ENCODE results near the gene ASCC2. TPM values are rescaled to one million over a fixed set of nuclear protein-coding genes. Genes with fewer than 3 reads are reported as not detected.
"Not testable (repeated sequence)": the region's sequence is repeated elsewhere in the genome, so short reads cannot be mapped to it uniquely, and the experiment has no call there.

Gene ASCC2
- total RNA-seq, 2 experiments from 2014 or later: 84.4 to 90.2 TPM

GRCh38 chr22:29765905-29766631, 72.0 kb downstream of the ASCC2 start:
- Mint-ChIP-seq H3K27me3 (no peaks in the 10 kb centered on the region), H3K27ac (peak overlapping the region; percentile 88), H3K36me3 (peaks cover 23% of the 10 kb centered on the region), H3K4me3 (peak overlapping the region; percentile 94), H3K9me3 (ENCODE audit: low read depth) (no peaks in the 10 kb centered on the region), H3K4me1 (peaks cover 29% of the 10 kb centered on the region)
- DNase-seq (peak; percentile 55), ATAC-seq (peak; percentile 9)
- CTCF ChIA-PET: interaction anchor here (1.1 kb wide), 1 partner anchor 140 kb away, joined by 3 read pairs; no protein-coding TSS in a partner anchor

DNA sequence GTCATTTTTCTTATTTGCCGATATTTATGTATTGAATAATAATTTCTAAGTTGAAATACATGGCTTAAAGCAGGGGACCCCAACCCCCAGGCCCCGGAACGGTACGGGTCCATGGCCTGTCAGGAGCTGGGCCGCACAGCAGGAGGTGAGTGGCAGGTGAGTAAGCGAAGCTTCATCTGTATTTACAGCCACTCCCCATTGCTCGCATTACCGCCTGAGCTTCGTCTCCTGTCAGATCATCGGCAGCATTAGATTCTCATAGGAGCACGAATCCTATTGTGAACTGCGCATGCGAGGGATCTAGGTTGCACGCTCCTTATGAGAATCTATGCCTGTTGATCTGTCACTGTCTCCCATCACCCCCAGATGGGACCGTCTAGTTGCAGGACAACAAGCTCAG, 75.8 kb downstream of the ASCC2 start:
- Mint-ChIP-seq H3K9me3 (ENCODE audit: low read depth) (no peaks in the 10 kb centered on the region), H3K27me3 (no peaks in the 10 kb centered on the region), H3K4me1 (peaks cover 16% of the 10 kb centered on the region), H3K27ac (no peak overlapping the region), H3K4me3 (no peak overlapping the region), H3K36me3 (no peaks in the 10 kb centered on the region)
- CTCF ChIA-PET: no interaction called here
- ATAC-seq (no peak), DNase-seq (no peak)

DNA sequence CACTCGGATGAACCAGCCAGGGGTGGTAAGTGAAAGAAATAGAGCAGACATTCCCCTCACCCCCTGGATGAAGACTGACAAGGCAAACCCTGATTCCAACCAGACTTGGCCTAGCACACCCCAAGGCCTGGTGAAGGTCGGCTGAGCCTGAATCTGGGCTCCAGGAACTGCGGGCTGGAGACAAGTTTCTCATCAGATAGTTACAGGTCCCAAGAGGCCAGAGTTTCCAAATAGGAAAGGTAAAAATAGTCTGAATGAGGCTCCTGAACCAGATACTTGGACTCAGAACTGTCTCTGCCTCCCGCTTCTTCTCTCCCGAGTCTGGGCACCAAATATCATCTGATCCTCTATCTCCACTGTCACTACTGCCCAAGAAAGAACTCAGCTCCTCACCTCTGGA, 79.1 kb downstream of the ASCC2 start:
- no peak for ATAC-seq
- no peaks in the 10 kb centered on the region for H3K9me3 Mint-ChIP-seq (ENCODE audit: low read depth)
- H3K27me3 Mint-ChIP-seq: no peaks in the 10 kb centered on the region
- no peak overlapping the region for H3K27ac Mint-ChIP-seq
- CTCF ChIA-PET: no interaction called here
- H3K36me3 Mint-ChIP-seq: no peaks in the 10 kb centered on the region
- no peak overlapping the region for H3K4me3 Mint-ChIP-seq
- no peaks in the 10 kb centered on the region for H3K4me1 Mint-ChIP-seq
- DNase-seq: no peak

DNA sequence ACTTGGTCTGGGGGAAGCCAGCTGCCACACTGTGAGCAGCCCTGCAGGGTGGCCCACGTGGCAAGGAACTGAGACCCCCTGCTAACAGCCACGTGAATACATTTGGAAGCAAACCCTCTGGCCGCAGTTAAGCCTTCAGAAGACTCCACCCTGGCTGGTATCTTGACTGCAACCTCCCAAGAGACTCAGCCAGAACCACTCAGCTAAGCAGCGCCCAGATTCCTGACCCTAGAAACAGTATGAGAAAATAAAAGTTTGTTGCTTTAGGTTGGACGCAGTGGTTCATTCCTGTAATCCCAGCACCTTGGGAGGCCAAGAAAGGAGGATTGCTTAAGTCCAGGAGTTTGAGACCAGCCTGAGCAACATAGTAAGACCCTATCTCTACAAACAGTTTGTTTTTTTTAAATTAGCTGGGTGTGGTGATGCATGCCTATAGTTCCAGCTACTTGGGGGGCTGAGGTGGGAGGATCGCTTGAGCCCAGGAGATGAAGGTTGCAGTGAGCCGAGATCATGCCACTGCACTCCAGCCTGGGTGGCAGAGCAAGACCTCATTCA, 79.9 kb downstream of the ASCC2 start:
- Mint-ChIP-seq H3K27me3 (no peaks in the 10 kb centered on the region), H3K9me3 (ENCODE audit: low read depth) (no peaks in the 10 kb centered on the region), H3K4me1 (no peaks in the 10 kb centered on the region), H3K36me3 (no peaks in the 10 kb centered on the region), H3K27ac (no peak overlapping the region), H3K4me3 (no peak overlapping the region)
- ATAC-seq: no peak
- DNase-seq: no peak
- CTCF ChIA-PET: no interaction called here

DNA sequence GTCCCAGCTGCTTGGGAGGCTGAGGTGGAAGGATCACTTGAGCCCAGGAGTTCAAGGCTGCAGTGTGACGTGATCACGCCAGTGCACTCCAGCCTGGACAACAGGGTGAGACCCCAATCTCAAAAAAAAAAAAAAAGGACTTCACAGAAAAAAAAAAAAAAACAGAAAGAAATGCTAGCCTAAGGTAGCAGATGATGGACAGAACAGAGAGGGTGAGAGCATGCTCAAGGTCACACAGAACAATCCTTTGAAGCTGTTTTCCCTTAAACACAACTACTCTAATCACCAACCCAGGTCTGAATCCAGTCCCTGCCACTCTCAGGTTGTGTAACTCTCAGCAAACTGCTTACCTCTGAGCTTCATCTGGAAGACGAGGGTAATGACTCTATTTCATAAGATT, 81.0 kb downstream of the ASCC2 start:
- no peaks in the 10 kb centered on the region for H3K4me1 Mint-ChIP-seq
- no peaks in the 10 kb centered on the region for H3K27me3 Mint-ChIP-seq
- CTCF ChIA-PET: no interaction called here
- DNase-seq (no peak), ATAC-seq (no peak)
- H3K4me3 Mint-ChIP-seq: no peak overlapping the region
- H3K27ac Mint-ChIP-seq: no peak overlapping the region
- no peaks in the 10 kb centered on the region for H3K9me3 Mint-ChIP-seq (ENCODE audit: low read depth)
- no peaks in the 10 kb centered on the region for H3K36me3 Mint-ChIP-seq

DNA sequence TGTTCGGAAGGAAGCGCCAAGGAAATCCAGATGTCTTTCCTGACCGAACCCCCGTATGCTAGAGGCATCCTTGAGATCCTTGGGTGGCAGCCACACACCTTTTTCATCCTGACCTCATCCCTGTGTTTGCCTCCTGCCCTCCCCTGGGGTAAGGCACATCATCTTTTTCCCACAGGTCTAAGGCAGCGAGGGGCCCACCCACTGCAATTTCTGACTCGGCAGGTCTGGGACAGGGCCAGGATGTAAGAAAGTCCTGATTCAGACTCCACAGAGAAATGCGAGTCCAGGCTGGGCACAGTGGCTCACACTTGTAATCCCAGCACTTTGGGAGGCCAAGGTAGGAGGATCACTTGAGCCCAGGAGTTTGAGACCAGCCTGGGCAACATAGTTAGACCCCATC, 81.7 kb downstream of the ASCC2 start:
- CTCF ChIA-PET: no interaction called here
- H3K4me1 Mint-ChIP-seq: peaks cover 1% of the 10 kb centered on the region

GRCh38 chr22:29755889-29756288, 82.2 kb downstream of the ASCC2 start:
- peaks cover 2% of the 10 kb centered on the region for H3K36me3 Mint-ChIP-seq

More for the DNA sequence above, 81.7 kb downstream of the ASCC2 start:
- no peaks in the 10 kb centered on the region for H3K27me3 Mint-ChIP-seq
- no peaks in the 10 kb centered on the region for H3K9me3 Mint-ChIP-seq (ENCODE audit: low read depth)
- no peak overlapping the region for H3K4me3 Mint-ChIP-seq
- no peaks in the 10 kb centered on the region for H3K36me3 Mint-ChIP-seq
- DNase-seq (no peak), ATAC-seq (no peak)
- H3K27ac Mint-ChIP-seq: no peak overlapping the region

DNA sequence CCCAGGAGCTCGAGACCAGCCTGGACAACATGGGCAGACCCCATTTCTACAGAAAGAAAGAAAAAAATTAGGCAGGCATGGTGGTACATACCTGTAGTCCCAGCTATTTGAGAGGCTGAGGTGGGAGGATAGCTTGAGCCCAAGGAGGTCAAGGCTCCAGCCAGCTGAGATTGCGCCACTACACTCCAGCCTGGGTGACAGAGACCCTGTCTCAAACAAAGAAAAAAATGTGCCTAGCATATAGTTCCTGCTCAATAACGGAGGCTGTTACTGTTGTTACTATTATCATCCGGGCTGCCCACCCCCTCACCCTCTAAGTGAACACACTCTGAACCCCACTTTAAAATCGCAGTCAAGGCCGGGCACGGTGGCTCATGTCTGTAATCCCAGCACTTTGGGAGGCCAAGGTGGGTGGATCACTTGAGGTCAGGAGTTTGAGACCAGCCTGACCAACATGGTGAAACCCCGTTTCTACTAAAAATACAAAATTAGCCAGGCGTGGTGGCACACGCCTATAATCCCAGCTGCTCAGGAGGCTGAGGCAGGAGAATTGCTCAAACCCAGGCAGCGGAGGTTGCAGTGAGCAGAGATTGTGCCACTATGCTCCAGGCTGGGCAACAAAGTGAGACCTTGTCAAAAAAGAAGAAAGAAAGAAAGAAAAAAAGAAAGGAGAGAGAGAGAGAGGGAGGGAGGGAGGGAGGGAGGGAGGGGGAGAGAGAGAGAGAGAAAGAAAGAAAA, 83.2 kb downstream of the ASCC2 start:
- ATAC-seq; DNase-seq; H3K27me3 Mint-ChIP-seq; H3K36me3 Mint-ChIP-seq; H3K9me3 Mint-ChIP-seq (ENCODE audit: low read depth); H3K4me3 Mint-ChIP-seq; H3K27ac Mint-ChIP-seq: not testable (repeated sequence)
- peaks cover 11% of the 10 kb centered on the region for H3K4me1 Mint-ChIP-seq
- CTCF ChIA-PET: interaction anchor here (2.1 kb wide), 1 partner anchor 18 kb away, joined by 5 read pairs; no protein-coding TSS in a partner anchor

More at GRCh38 chr22:29755889-29756288, 82.2 kb downstream of the ASCC2 start:
- no peaks in the 10 kb centered on the region for H3K9me3 Mint-ChIP-seq (ENCODE audit: low read depth)
- H3K27ac Mint-ChIP-seq: no peak overlapping the region
- H3K4me3 Mint-ChIP-seq: no peak overlapping the region
- CTCF ChIA-PET: interaction anchor here (2.1 kb wide), 1 partner anchor 17 kb away, joined by 5 read pairs; no protein-coding TSS in a partner anchor
- peaks cover 6% of the 10 kb centered on the region for H3K4me1 Mint-ChIP-seq
- no peaks in the 10 kb centered on the region for H3K27me3 Mint-ChIP-seq
- ATAC-seq (no peak), DNase-seq (no peak)

DNA sequence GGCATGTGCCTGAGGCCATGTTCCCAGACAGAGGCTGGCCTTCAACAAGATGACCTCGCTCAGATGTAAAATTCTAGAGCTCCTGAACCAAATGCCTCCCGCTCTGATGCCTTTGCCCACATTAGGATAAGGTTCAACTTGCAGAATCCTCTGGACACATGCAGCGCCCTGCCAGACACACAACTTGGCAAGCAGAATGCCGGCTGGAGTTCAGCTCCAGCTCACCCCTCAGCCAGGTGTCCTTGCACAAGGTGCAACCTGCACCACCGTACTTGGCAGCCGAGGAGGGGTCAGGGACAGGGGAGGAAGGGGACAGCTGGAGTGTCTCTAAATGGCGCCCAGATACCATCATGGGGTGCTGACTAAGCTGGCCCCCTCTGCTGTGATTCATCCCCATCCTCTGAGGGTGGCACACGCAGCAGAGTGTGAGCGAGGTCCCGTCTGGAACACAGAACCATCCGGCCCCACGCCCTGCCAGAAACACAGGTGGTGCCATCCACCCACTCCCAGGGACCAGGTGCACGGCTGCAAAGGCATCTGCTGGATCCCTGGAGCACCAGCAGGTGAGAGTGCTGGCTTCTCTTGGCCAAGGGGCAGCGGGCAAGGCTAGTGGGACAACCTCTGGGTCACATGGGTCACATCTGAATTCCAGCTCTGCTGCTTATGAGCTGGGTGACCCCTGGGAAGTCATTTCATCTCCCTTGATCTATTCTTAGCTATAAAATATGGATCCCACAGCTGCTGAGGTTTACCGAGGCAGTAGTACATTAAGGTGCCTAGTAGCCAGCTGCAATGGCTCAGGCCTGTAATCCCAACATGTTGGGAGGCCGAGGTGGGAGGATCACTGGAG, 84.0 kb downstream of the ASCC2 start:
- CTCF ChIA-PET: interaction anchor here (0.6 to 2.1 kb wide), 2 partner anchors 18 to 165 kb away, joined by 3 to 5 read pairs; no protein-coding TSS in a partner anchor
- no peaks in the 10 kb centered on the region for H3K27me3 Mint-ChIP-seq
- H3K9me3 Mint-ChIP-seq (ENCODE audit: low read depth): no peaks in the 10 kb centered on the region
- no peak overlapping the region for H3K4me3 Mint-ChIP-seq
- H3K36me3 Mint-ChIP-seq: peaks cover 4% of the 10 kb centered on the region
- DNase-seq: no peak
- no peak overlapping the region for H3K27ac Mint-ChIP-seq
- peaks cover 11% of the 10 kb centered on the region for H3K4me1 Mint-ChIP-seq
- ATAC-seq: no peak

- peak overlapping the region; percentile 78 for H3K27ac Mint-ChIP-seq
- H3K4me1 Mint-ChIP-seq: peaks cover 11% of the 10 kb centered on the region
- ATAC-seq (no peak), DNase-seq (no peak)
- H3K27me3 Mint-ChIP-seq: no peaks in the 10 kb centered on the region
- no peak overlapping the region for H3K4me3 Mint-ChIP-seq
- CTCF ChIA-PET: interaction anchor here (0.9 to 1.9 kb wide), 3 partner anchors 10 to 234 kb away, joined by 3 to 6 read pairs (median 4); no protein-coding TSS in a partner anchor
- H3K9me3 Mint-ChIP-seq (ENCODE audit: low read depth): no peaks in the 10 kb centered on the region
- peaks cover 4% of the 10 kb centered on the region for H3K36me3 Mint-ChIP-seq
Observed at GRCh38 chr22:29751669-29752068, 86.4 kb downstream of the ASCC2 start.

DNA sequence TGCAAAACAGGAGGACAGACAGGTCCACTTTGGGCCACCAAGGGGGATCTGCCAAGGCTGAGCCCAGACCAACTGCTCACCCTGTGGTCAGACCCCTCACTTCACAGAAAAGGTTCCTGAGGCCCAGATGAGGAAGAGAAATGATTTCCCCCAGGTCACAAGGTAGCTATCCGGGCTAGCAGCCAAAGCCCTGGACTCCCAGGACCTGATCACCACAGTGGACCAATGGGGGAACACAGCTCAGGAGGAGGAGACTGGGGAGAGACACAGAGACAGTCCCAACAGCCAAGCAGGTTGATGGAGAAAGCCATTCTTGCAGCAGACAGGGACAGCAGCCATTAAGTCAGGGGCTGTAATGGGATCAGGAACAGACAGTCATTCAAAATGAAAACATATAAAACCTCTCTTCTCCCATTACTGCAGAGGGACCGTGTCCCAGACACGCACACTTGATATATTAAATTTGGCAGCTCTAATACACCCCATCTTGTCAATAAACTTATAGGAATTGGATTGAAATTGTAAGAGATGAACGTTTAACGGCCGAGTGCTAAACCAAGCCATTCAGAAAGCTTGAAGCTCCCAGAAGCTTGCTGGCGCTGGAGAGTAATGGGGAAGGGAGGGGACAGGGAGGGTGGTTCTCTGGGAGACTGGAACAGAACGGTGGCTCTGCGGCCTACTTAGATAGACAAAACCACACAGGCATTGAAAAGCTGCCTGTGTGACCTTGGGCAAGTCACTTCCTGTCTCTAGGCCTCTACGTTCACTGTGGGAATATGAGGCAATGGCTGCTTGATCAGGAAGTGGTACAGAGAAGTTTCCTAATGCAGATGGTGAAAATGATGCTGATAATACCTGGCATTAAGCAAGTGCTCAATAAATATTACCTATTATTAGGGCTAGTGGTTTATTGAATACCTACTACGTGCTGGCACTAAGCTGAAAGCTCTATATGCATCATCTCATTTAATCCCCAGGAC, 87.2 kb downstream of the ASCC2 start:
- peak; percentile 84 for ATAC-seq

GRCh38 chr22:29750029-29750428, 88.0 kb downstream of the ASCC2 start:
- DNase-seq: no peak
- H3K9me3 Mint-ChIP-seq (ENCODE audit: low read depth): no peaks in the 10 kb centered on the region
- no peaks in the 10 kb centered on the region for H3K27me3 Mint-ChIP-seq
- H3K4me1 Mint-ChIP-seq: peaks cover 11% of the 10 kb centered on the region
- ATAC-seq: no peak
- no peak overlapping the region for H3K27ac Mint-ChIP-seq
- CTCF ChIA-PET: no interaction called here
- H3K4me3 Mint-ChIP-seq: no peak overlapping the region
- H3K36me3 Mint-ChIP-seq: peaks cover 6% of the 10 kb centered on the region

More for the DNA sequence above, 87.2 kb downstream of the ASCC2 start:
- Mint-ChIP-seq H3K9me3 (ENCODE audit: low read depth) (no peaks in the 10 kb centered on the region), H3K4me3 (no peak overlapping the region), H3K27me3 (no peaks in the 10 kb centered on the region), H3K27ac (peak overlapping the region; percentile 78), H3K4me1 (peaks cover 11% of the 10 kb centered on the region), H3K36me3 (peaks cover 4% of the 10 kb centered on the region)
- CTCF ChIA-PET: interaction anchor here (1.1 to 1.9 kb wide), 2 partner anchors 9 to 254 kb away, joined by 4 to 6 read pairs; no protein-coding TSS in a partner anchor
- peak; percentile 58 for DNase-seq

Data from activated CD8-positive, alpha-beta memory T cell treated with anti-CD3 and anti-CD28 coated beads, Interleukin-2, amount 10 ng/mL, durations not matched to agents 7 days and 5 days (primary cell).